Body of pancreas (tissue), 4 donors: Measurements from ENCODE around the gene SLC9A9.

ENCODE experiments used
- CTCF ChIP-seq, 7 experiments: fragments of 450-650 bp in 4 of 7; fragments of 200-600 bp in 3 of 7; sonication (generic) in 3 of 7; IDR thresholded peaks; one replicate each; pipeline ENCODE4 v1.5.1; 2016 to 2019; ENCODE audit warnings: antibody characterized with exemption in 7 of 7
- POLR2A ChIP-seq, 3 donors: fragments of 450-650 bp; IDR thresholded peaks; one replicate each; pipeline ENCODE4 v1.6.1; 2016; ENCODE audit warnings: antibody characterized with exemption in 3 of 3, mild to moderate bottlenecking in 2 of 3

DNA sequence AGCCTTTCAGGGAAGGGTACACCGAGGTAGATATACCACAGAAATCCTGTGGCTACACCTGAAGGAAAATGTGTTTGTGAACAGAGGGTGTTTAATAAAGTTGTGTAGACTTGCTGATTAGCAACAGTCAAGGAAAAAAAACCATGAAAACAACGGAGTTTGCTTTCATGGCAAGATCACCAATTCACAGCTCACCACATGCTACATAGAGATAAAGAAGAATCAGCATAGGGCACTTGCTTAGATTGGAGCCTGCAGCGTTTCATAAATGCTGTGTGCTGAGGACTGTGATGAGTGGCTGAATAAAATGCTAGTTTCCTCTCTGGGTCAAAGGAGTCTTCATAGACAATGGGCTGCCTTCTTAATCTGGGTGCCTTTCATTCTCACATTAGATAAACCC is 257.6 kb downstream of the SLC9A9 start:
- TF ChIP-seq CTCF (IDR thresholded peaks at IDR 0.05), result no peak
- TF ChIP-seq POLR2A (IDR thresholded peaks at IDR 0.05), result no peak
